H9 (cell line): ENCODE results near the gene GALNT5. TPM values are rescaled to one million over a fixed set of nuclear protein-coding genes. Genes with fewer than 3 reads are reported as not detected.

Source experiments
- DNase-seq: peaks from one replicate; pipeline ENCODE4 v3.0.0-alpha.2; 2017
- H2AFZ ChIP-seq: one replicate; pipeline ENCODE4 v1.6.1; 2013; ENCODE audit warnings: mild to moderate bottlenecking, low read length, control low read depth, moderate library complexity
- H2AK5ac ChIP-seq: 2 replicates; pipeline ENCODE4 v1.6.1; 2013; ENCODE audit warnings: low read length, control low read depth, mixed read lengths; ENCODE audit not compliant: insufficient read length
- H2BK120ac ChIP-seq: one replicate; pipeline ENCODE4 v1.6.1; 2013; ENCODE audit warnings: low read depth, mild to moderate bottlenecking, low read length, control low read depth, inconsistent platforms; ENCODE audit not compliant: poor library complexity, severe bottlenecking
- H2BK12ac ChIP-seq: 2 replicates; pipeline ENCODE4 v1.6.1; 2013; ENCODE audit warnings: low read length, control low read depth, mixed read lengths, low read depth; ENCODE audit not compliant: insufficient read length
- H2BK15ac ChIP-seq: 2 replicates; pipeline ENCODE4 v1.6.1; 2013; ENCODE audit warnings: low read depth, low read length, control low read depth
- H2BK20ac ChIP-seq: one replicate; pipeline ENCODE4 v1.6.1; 2013; ENCODE audit warnings: low read depth, mild to moderate bottlenecking, low read length, control low read depth, inconsistent platforms; ENCODE audit not compliant: poor library complexity, severe bottlenecking
- H2BK5ac ChIP-seq: 2 replicates; pipeline ENCODE4 v1.6.1; 2013; ENCODE audit warnings: low read length, control low read depth, mixed read lengths; ENCODE audit not compliant: insufficient read length
- H3K14ac ChIP-seq: 2 replicates; pipeline ENCODE4 v1.6.1; 2013; ENCODE audit warnings: low read length, control low read depth; ENCODE audit not compliant: insufficient read depth
- H3K18ac ChIP-seq: 2 replicates; pipeline ENCODE4 v1.6.1; 2013; ENCODE audit warnings: low read depth, mild to moderate bottlenecking, mixed read lengths, low read length, control low read depth; ENCODE audit not compliant: insufficient read length
- H3K23ac ChIP-seq: 2 replicates; pipeline ENCODE4 v1.6.1; 2013; ENCODE audit warnings: low read length, control low read depth, mixed read lengths, low read depth; ENCODE audit not compliant: insufficient read length
- H3K23me2 ChIP-seq: 2 replicates; pipeline ENCODE4 v1.6.1; 2013; ENCODE audit warnings: low read depth, mild to moderate bottlenecking, mixed read lengths, low read length, control low read depth; ENCODE audit not compliant: insufficient read length, poor library complexity, severe bottlenecking
- H3K27ac ChIP-seq: 2 replicates; pipeline ENCODE4 v1.5.1; 2013; ENCODE audit warnings: low read length, control low read depth, mixed read lengths, low read depth; ENCODE audit not compliant: insufficient read length
- H3K27me3 ChIP-seq: 2 replicates; pipeline ENCODE4 v1.6.1; 2013; ENCODE audit warnings: low read length, control low read depth, inconsistent platforms; ENCODE audit not compliant: insufficient read depth
- H3K4ac ChIP-seq: 2 replicates; pipeline ENCODE4 v1.6.1; 2013; ENCODE audit warnings: low read depth, mild to moderate bottlenecking, control low read depth, inconsistent platforms, low read length, moderate library complexity
- H3K4me1 ChIP-seq: 2 replicates; pipeline ENCODE4 v1.6.1; 2013; ENCODE audit warnings: low read length, control low read depth, inconsistent platforms; ENCODE audit not compliant: insufficient read depth
- H3K4me2 ChIP-seq: 2 replicates; pipeline ENCODE4 v1.6.1; 2013; ENCODE audit warnings: low read length, control low read depth, mixed read lengths; ENCODE audit not compliant: insufficient read length, insufficient read depth
- H3K56ac ChIP-seq: 2 replicates; pipeline ENCODE4 v1.6.1; 2013; ENCODE audit warnings: low read depth, mild to moderate bottlenecking, mixed read lengths, low read length, control low read depth; ENCODE audit not compliant: insufficient read length
- H3K79me1 ChIP-seq: 2 replicates; pipeline ENCODE4 v1.6.1; 2013; ENCODE audit warnings: low read depth, mild to moderate bottlenecking, moderate library complexity, low read length, control low read depth, inconsistent platforms; ENCODE audit not compliant: insufficient read depth, poor library complexity, severe bottlenecking
- H3K79me2 ChIP-seq: 2 replicates; pipeline ENCODE4 v1.6.1; 2013; ENCODE audit warnings: low read length, control low read depth, inconsistent platforms; ENCODE audit not compliant: insufficient read depth
- H3K9ac ChIP-seq: 2 replicates; pipeline ENCODE4 v1.6.1; 2013; ENCODE audit warnings: low read length, control low read depth, mixed read lengths; ENCODE audit not compliant: insufficient read length; ENCODE audit errors: extremely low read depth
- H3K9me3 ChIP-seq: one replicate; pipeline ENCODE4 v1.6.1; 2013; ENCODE audit warnings: low read depth, low read length, inconsistent platforms; ENCODE audit not compliant: control insufficient read depth
- H3T11ph ChIP-seq: one replicate; pipeline ENCODE4 v1.6.1; 2013; ENCODE audit warnings: mild to moderate bottlenecking, low read length, control low read depth, inconsistent platforms
- H4K20me1 ChIP-seq: one replicate; pipeline ENCODE4 v1.6.1; 2013; ENCODE audit not compliant: control insufficient read depth, insufficient read length, insufficient read depth
- H4K5ac ChIP-seq: 2 replicates; pipeline ENCODE4 v1.6.1; 2013; ENCODE audit warnings: low read depth, mild to moderate bottlenecking, mixed read lengths, low read length, control low read depth; ENCODE audit not compliant: insufficient read length
- H4K8ac ChIP-seq: replicated peaks from 2 replicates; pipeline ENCODE4 v1.6.1; 2013; ENCODE audit warnings: low read length, control low read depth, mixed read lengths, low read depth; ENCODE audit not compliant: insufficient read length
- H4K91ac ChIP-seq: 2 replicates; pipeline ENCODE4 v1.6.1; 2013; ENCODE audit warnings: low read depth, mild to moderate bottlenecking, moderate library complexity, mixed read lengths, low read length, control low read depth; ENCODE audit not compliant: insufficient read length
- H3K27ac Mint-ChIP-seq, 3 experiments: 2 replicates in 2 of 3; 3 replicates in 1 of 3; pipeline ENCODE4 v1.8.0; 2020 to 2021; ENCODE audit warnings: mixed read lengths in 3 of 3, mild to moderate bottlenecking in 1 of 3, moderate library complexity in 1 of 3
- H3K27me3 Mint-ChIP-seq: 2 replicates; pipeline ENCODE4 v1.8.0; 2021; ENCODE audit warnings: low read depth, mild to moderate bottlenecking, moderate library complexity, mixed read lengths
- H3K36me3 Mint-ChIP-seq, 3 experiments: 2 replicates in 2 of 3; 3 replicates in 1 of 3; pipeline ENCODE4 v1.8.0; 2020 to 2021; ENCODE audit warnings: low read depth in 3 of 3, mixed read lengths in 3 of 3; ENCODE audit not compliant: insufficient read depth in 1 of 3
- H3K4me1 Mint-ChIP-seq, 2 experiments: 2 replicates each; pipeline ENCODE4 v1.8.0; 2020; ENCODE audit warnings: mixed read lengths in 2 of 2
- H3K4me3 Mint-ChIP-seq, 2 experiments: 2 replicates in 1 of 2; 3 replicates in 1 of 2; pipeline ENCODE4 v1.8.0; 2020 to 2021; ENCODE audit warnings: mild to moderate bottlenecking in 2 of 2, mixed read lengths in 2 of 2, moderate library complexity in 1 of 2
- H3K9me3 Mint-ChIP-seq, 2 experiments: 2 replicates in 1 of 2; 3 replicates in 1 of 2; pipeline ENCODE4 v1.8.0; 2020; ENCODE audit warnings: mild to moderate bottlenecking in 2 of 2, mixed read lengths in 2 of 2, moderate library complexity in 1 of 2
- CTCF ChIP-seq: fragments of 200-600 bp; sonication (generic); conservative IDR thresholded peaks from 3 replicates; pipeline ENCODE4 v1.8.0; 2021; ENCODE audit warnings: antibody characterized with exemption, mild to moderate bottlenecking
- total RNA-seq: library from RNA; stranded (reverse); gene quantifications from 2 replicates; pipeline ENCODE4 v1.2.1, GENCODE V29; 2021

Gene GALNT5
- total RNA-seq, 1 experiment from 2014 or later = 0.17 TPM

GRCh38 chr2:157216286-157216965 lies 41.1 kb upstream of the GALNT5 start:
- no peak overlapping the region for H4K8ac ChIP-seq
- no peaks in the 10 kb centered on the region for H3K36me3 Mint-ChIP-seq
- H2BK5ac ChIP-seq = no peak overlapping the region
- no peaks in the 10 kb centered on the region for H3K27me3 Mint-ChIP-seq
- no peak overlapping the region for H3K14ac ChIP-seq
- H3K56ac ChIP-seq = no peak overlapping the region
- H3K27ac ChIP-seq = no peak overlapping the region
- DNase-seq = no peak
- no peak overlapping the region for H3K4ac ChIP-seq
- H3K79me1 ChIP-seq = no peaks in the 10 kb centered on the region
- H3K79me2 ChIP-seq = no peaks in the 10 kb centered on the region
- H2BK20ac ChIP-seq = no peak overlapping the region
- no peaks in the 10 kb centered on the region for H3K27me3 ChIP-seq
- H2AK5ac ChIP-seq = no peak overlapping the region
- H3K18ac ChIP-seq = no peak overlapping the region
- no peaks in the 10 kb centered on the region for H3K4me1 Mint-ChIP-seq
- H3K4me1 ChIP-seq = no peaks in the 10 kb centered on the region
- no peak overlapping the region for H2BK12ac ChIP-seq
- no peak overlapping the region for H3K9ac ChIP-seq
- H2AFZ ChIP-seq = no peak overlapping the region
- no peak overlapping the region for H4K5ac ChIP-seq
- no peaks in the 10 kb centered on the region for H3K23me2 ChIP-seq
- no peak overlapping the region for H2BK120ac ChIP-seq
- H3K27ac Mint-ChIP-seq = no peak overlapping the region; a peak in 1 of 7 replicates
- H3K9me3 ChIP-seq = no peaks in the 10 kb centered on the region
- no peak for TF ChIP-seq CTCF
- H3K23ac ChIP-seq = no peak overlapping the region
- no peak overlapping the region for H4K91ac ChIP-seq
- H3T11ph ChIP-seq = no peak overlapping the region
- no peaks in the 10 kb centered on the region for H4K20me1 ChIP-seq
- no peak overlapping the region for H2BK15ac ChIP-seq
- no peak overlapping the region for H3K4me3 Mint-ChIP-seq
- no peaks in the 10 kb centered on the region for H3K9me3 Mint-ChIP-seq
- H3K4me2 ChIP-seq = no peak overlapping the region
